Measurements from ENCODE around the gene PCDH9. TPM values are rescaled to one million over a fixed set of nuclear protein-coding genes. Genes with fewer than 3 reads are reported as not detected.

PCDH9 gene
- total and polyA plus RNA-seq, 10 of the 15 experiments (the other 5 are each of a cell fraction or from before 2014, with no cell fraction given): 0.02 to 2.3 (median 0.05) TPM; not detected in 1

DNA sequence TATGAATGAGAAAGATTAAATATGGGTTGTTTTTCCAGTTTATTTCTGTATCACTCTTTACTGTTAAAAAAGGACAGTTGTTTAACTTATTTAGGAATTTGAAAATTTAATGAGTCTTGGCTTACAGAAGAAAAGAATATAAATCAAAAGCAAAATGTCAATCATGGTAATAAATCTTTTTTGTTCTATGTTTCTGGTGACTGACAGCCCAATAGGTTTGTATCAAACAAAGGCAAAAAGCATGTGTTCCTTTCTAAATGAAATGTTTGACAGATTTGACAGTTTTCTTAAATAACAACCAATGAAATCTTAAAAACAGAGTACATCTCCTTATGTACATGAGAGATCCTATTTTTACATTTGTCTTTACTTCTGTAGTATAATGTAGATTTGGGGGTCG lies 11.0 kb downstream of the PCDH9 start (continued):
- TF ChIP-seq, protein P1, sequence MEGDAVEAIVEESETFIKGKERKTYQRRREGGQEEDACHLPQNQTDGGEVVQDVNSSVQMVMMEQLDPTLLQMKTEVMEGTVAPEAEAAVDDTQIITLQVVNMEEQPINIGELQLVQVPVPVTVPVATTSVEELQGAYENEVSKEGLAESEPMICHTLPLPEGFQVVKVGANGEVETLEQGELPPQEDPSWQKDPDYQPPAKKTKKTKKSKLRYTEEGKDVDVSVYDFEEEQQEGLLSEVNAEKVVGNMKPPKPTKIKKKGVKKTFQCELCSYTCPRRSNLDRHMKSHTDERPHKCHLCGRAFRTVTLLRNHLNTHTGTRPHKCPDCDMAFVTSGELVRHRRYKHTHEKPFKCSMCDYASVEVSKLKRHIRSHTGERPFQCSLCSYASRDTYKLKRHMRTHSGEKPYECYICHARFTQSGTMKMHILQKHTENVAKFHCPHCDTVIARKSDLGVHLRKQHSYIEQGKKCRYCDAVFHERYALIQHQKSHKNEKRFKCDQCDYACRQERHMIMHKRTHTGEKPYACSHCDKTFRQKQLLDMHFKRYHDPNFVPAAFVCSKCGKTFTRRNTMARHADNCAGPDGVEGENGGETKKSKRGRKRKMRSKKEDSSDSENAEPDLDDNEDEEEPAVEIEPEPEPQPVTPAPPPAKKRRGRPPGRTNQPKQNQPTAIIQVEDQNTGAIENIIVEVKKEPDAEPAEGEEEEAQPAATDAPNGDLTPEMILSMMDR (IDR thresholded peaks at IDR 0.05 in 2 of 3, conservative IDR thresholded peaks at IDR 0.05 in 1 of 3; ENCODE audit: control insufficient read depth in 2 of 3, extremely low read depth in 1 of 3, insufficient read depth in 1 of 3, low read depth in 3 of 3, low read length in 3 of 3): no peak
- TF ChIP-seq RB1 (IDR thresholded peaks at IDR 0.05; ENCODE audit: borderline replicate concordance) (no peak), BACH1 (IDR thresholded peaks at IDR 0.05; ENCODE audit: borderline replicate concordance) (no peak), RAD51 (IDR thresholded peaks at IDR 0.05) (no peak), ATF7 (IDR thresholded peaks at IDR 0.05; ENCODE audit: low read depth) (no peak), IKZF1 (conservative IDR thresholded peaks at IDR 0.05) (no peak), ZSCAN29 (IDR thresholded peaks at IDR 0.05) (no peak), SUPT20H (IDR thresholded peaks at IDR 0.05; ENCODE audit: borderline replicate concordance, control insufficient read depth, low read depth, low read length) (no peak), NR2F1 (conservative IDR thresholded peaks at IDR 0.05) (no peak), FOS (IDR thresholded peaks at IDR 0.05; ENCODE audit: borderline replicate concordance, extremely low read depth, insufficient read length) (no peak), POLR2A (IDR thresholded peaks at IDR 0.05; ENCODE audit: low read depth, low read length) (no peak), CREB1 (IDR thresholded peaks at IDR 0.05; ENCODE audit: low read depth) (no peak)

DNA sequence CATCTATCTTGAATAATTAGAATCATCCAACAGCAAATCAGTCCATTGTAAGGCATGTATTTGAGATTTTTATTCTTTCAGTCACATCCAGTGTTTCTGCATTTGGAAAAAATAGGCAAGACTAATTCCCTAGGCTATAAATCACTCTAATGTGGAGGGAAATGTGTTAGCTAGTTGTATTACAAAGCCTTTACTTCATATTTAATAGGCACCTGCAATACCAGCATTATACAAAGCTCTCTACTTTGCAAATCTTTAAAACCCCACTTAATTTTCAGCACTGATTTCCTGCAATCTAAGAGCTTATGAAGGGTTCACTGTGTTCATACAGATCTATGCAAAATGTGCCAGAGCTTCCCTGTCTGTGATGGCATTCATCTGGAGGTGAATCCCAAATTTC lies 12.3 kb downstream of the PCDH9 start:
- Histone ChIP-seq H3K27ac (ENCODE audit: control insufficient read depth, insufficient read depth) (no peak overlapping the region), H3K9ac (ENCODE audit: control insufficient read depth, insufficient read depth, low read length) (no peak overlapping the region), H3K4me3 (no peak overlapping the region), H3K4me2 (ENCODE audit: control insufficient read depth, insufficient read depth) (no peak overlapping the region), H2AFZ (ENCODE audit: control insufficient read depth, low read depth, low read length) (no peak overlapping the region), H3K27me3 (replicated peaks in 1 of 2; ENCODE audit: control insufficient read depth in 2 of 2, insufficient read depth in 2 of 2, low read length in 1 of 2) (no peaks in the 10 kb centered on the region), H3K4me1 (ENCODE audit: control insufficient read depth, insufficient read depth, low read length) (no peaks in the 10 kb centered on the region), H3K79me2 (ENCODE audit: control insufficient read depth, insufficient read depth, low read length) (no peaks in the 10 kb centered on the region), H4K20me1 (ENCODE audit: control insufficient read depth, insufficient read depth) (no peaks in the 10 kb centered on the region), H3K36me3 (ENCODE audit: control insufficient read depth in 2 of 2, insufficient read depth in 2 of 2, low read length in 1 of 2) (no peaks in the 10 kb centered on the region), H3K9me3 (replicated peaks; ENCODE audit: control insufficient read depth, insufficient read depth, low read length) (no peaks in the 10 kb centered on the region)
- no TSS peak for BruUV-seq (replicated peaks)
- ChIA-PET SMC1A (ENCODE audit: uncharacterized antibody, unreplicated experiment) (interaction anchor here (1.2 to 1.6 kb wide), 2 partner anchors 10 to 338 kb away, joined by 3 to 4 read pairs; no protein-coding TSS in a partner anchor), CTCF (interaction anchor here (0.9 kb wide), 2 partner anchors 20 to 270 kb away, joined by 3 read pairs; no protein-coding TSS in a partner anchor), POLR2A (interaction anchor here (0.5 kb wide), 1 partner anchor 372 kb away, joined by 3 read pairs; no protein-coding TSS in a partner anchor), RAD21 (ENCODE audit: unreplicated experiment) (no interaction called here)
- FAIRE-seq: no peak
- in situ Hi-C loops (cut with MboI) (no loop called here), intact Hi-C loops (cut with micrococcal nuclease; ENCODE audit: unreplicated experiment) (no loop called here)
- ATAC-seq: no peak
- DNase-seq (ENCODE audit: low read depth, low spot score): no peak
- no peak for TF ChIP-seq PAX8 (IDR thresholded peaks at IDR 0.05)
- no peak for TF ChIP-seq WRNIP1 (IDR thresholded peaks at IDR 0.05; ENCODE audit: borderline replicate concordance, low read depth, low read length)
- no peak for TF ChIP-seq YBX1 (IDR thresholded peaks at IDR 0.05)
- no peak for TF ChIP-seq EED (IDR thresholded peaks at IDR 0.05; ENCODE audit: low read depth)
- no peak for TF ChIP-seq IKZF2 (IDR thresholded peaks at IDR 0.05)
- TF ChIP-seq STAT1 (conservative IDR thresholded peaks at IDR 0.05): no peak
- TF ChIP-seq KLF5 (IDR thresholded peaks at IDR 0.05; ENCODE audit: partially characterized antibody): no peak
- no peak for TF ChIP-seq BHLHE40 (IDR thresholded peaks at IDR 0.05; ENCODE audit: borderline replicate concordance in 1 of 2, low read depth in 2 of 2, low read length in 1 of 2)
- TF ChIP-seq ZZZ3 (IDR thresholded peaks at IDR 0.05; ENCODE audit: control insufficient read depth, insufficient read length, low read depth): no peak
- no peak for TF ChIP-seq ZNF274 (IDR thresholded peaks at IDR 0.05; ENCODE audit: insufficient read depth, insufficient read length)
- no peak for TF ChIP-seq CBFB (IDR thresholded peaks at IDR 0.05; ENCODE audit: low read depth)
- TF ChIP-seq, protein P2, sequence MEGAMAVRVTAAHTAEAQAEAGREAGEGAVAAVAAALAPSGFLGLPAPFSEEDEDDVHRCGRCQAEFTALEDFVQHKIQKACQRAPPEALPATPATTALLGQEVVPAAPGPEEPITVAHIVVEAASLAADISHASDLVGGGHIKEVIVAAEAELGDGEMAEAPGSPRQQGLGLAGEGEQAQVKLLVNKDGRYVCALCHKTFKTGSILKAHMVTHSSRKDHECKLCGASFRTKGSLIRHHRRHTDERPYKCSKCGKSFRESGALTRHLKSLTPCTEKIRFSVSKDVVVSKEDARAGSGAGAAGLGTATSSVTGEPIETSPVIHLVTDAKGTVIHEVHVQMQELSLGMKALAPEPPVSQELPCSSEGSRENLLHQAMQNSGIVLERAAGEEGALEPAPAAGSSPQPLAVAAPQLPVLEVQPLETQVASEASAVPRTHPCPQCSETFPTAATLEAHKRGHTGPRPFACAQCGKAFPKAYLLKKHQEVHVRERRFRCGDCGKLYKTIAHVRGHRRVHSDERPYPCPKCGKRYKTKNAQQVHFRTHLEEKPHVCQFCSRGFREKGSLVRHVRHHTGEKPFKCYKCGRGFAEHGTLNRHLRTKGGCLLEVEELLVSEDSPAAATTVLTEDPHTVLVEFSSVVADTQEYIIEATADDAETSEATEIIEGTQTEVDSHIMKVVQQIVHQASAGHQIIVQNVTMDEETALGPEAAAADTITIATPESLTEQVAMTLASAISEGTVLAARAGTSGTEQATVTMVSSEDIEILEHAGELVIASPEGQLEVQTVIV (IDR thresholded peaks at IDR 0.05; ENCODE audit: borderline replicate concordance, partially characterized antibody): no peak
- no peak for TF ChIP-seq IKZF1 (conservative IDR thresholded peaks at IDR 0.05)
